H1 (cell line): Measurements from ENCODE around the gene KIF2C. TPM values are rescaled to one million over a fixed set of nuclear protein-coding genes. Genes with fewer than 3 reads are reported as not detected.

Source experiments
- CBX8 ChIP-seq: fragments of 300-800, 300-1000 bp; sonication (generic); IDR thresholded peaks from 2 replicates; pipeline ENCODE4 v1.7.1; 2016; ENCODE audit warnings: low read depth, low read length, borderline replicate concordance
- CTBP2 ChIP-seq: IDR thresholded peaks from 2 replicates; pipeline ENCODE4 v1.7.0; 2011; ENCODE audit warnings: borderline replicate concordance, mild to moderate bottlenecking, moderate library complexity, mixed read lengths, low read length; ENCODE audit not compliant: insufficient read depth, insufficient read length
- POU5F1 ChIP-seq: IDR thresholded peaks from 2 replicates; pipeline ENCODE4 v1.6.1; 2011; ENCODE audit warnings: low read depth, mild to moderate bottlenecking, low read length, moderate library complexity
- SP1 ChIP-seq: IDR thresholded peaks from 2 replicates; pipeline ENCODE4 v1.6.1; 2011; ENCODE audit warnings: low read depth, low read length
- SRF ChIP-seq: IDR thresholded peaks from 2 replicates; pipeline ENCODE4 v1.6.1; 2011; ENCODE audit warnings: mild to moderate bottlenecking, low read depth, low read length, moderate library complexity
- polyA plus RNA-seq, 7 experiments: library from polyadenylated mRNA; depleted of rRNA in 3 of 7; stranded (reverse) in 5 of 7; unstranded in 2 of 7; fragments of >200 nt in 5 of 7; fragments of 200-250 nt in 2 of 7; gene quantifications; 1 replicate in 5 of 7; 2 replicates in 1 of 7; 4 replicates in 1 of 7; pipeline versions ENCODE4 v1.2.1 to v1.2.3, GENCODE V29; 2011 to 2013; ENCODE audit warnings: missing spikeins in 2 of 7, mixed read lengths in 2 of 7
- total RNA-seq: library from RNA; stranded (reverse); fragmentation: NEBNext Ultra II Directional; extraction: Animal tissue kit (Norgen Biotek cat#: 25700); gene quantifications from 2 replicates; pipeline ENCODE4 v1.2.1, GENCODE V29; 2021

KIF2C gene
- total and polyA plus RNA-seq, 2 of the 8 experiments (the other 6 are each of a cell fraction or from before 2014, with no cell fraction given) = 41.8 to 68.1 TPM

GRCh38 chr1:44788120-44788860 lies 48.7 kb downstream of the KIF2C start, which contains the start of gene BEST4 (continued):
- TF ChIP-seq CBX8 = no peak
- no peak for TF ChIP-seq SP1
- TF ChIP-seq CTBP2 = no peak
- TF ChIP-seq SRF = no peak
- TF ChIP-seq POU5F1 = no peak
